Stimulated activated CD4-positive, alpha-beta T cell treated with anti-CD3 and anti-CD28 coated beads, Interleukin-1b, Interleukin-23, amount 100 ng/mL, for 1 hour (primary cell): ENCODE results near the gene UCN2.
"Not testable (repeated sequence)": the region's sequence is repeated elsewhere in the genome, so short reads cannot be mapped to it uniquely, and the experiment has no call there.

Experiments used
- DNase-seq, 2 donors: peaks; one replicate each; pipeline ENCODE4 v3.0.0-alpha.2; 2020; ENCODE audit warnings: low read depth in 2 of 2

UCN2 gene

GRCh38 chr3:48561045-48561736, 2.4 kb downstream of the UCN2 start:
- DNase-seq = no peak

- DNase-seq = no peak
These were observed 2.9 kb downstream of the UCN2 start for GRCh38 chr3:48560648-48561018.

- DNase-seq = no peak
These were observed 5.0 kb downstream of the UCN2 start for GRCh38 chr3:48558493-48559134.

DNA sequence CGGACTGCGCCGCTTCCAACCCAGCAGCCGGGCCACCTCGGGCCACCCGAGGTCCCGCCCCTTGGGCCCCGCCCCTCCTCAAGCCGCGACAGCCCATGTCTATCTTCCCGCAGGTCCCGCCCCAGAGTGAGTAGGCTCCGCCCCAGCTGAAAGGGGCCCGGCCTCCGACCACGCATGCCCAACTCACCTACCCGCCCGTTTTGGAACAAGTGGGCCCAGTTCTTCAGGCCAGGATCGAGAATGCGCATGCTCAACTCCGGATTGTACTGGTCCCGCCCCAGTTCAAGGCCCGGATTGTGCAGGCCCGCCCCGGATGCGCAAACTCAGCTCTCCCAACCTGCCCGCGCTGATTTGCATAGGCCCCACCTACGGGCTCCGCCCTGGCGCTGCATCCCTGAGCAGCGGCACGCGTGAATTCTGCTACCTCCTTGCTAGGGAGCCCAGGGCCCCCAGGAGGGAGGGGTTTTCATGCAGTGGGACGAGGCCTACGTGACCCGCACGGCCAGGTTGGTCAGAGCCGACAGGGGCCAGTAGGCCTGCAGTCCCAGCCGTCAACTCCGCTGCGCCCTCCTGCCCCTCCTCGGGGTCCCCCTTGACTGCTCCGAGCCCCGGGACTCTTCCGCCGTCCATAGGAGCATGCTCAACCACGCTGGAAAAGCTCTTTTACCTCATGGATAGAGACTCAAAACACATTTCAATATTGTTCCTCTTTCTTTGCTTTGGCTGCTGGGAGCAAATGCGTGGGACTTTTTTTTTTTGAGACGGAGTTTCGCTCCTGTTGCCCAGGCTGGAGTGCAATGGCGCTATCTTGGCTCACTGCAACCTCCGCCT, 6.6 kb downstream of the UCN2 start, which contains the start of gene PFKFB4:
TSS of gene PFKFB4 (minus strand) at position 8 of the 831 bp plus-strand sequence. CDS start 26 bp downstream, outside the sequence.
- DNase-seq = peak; percentile 98 to 99

DNA sequence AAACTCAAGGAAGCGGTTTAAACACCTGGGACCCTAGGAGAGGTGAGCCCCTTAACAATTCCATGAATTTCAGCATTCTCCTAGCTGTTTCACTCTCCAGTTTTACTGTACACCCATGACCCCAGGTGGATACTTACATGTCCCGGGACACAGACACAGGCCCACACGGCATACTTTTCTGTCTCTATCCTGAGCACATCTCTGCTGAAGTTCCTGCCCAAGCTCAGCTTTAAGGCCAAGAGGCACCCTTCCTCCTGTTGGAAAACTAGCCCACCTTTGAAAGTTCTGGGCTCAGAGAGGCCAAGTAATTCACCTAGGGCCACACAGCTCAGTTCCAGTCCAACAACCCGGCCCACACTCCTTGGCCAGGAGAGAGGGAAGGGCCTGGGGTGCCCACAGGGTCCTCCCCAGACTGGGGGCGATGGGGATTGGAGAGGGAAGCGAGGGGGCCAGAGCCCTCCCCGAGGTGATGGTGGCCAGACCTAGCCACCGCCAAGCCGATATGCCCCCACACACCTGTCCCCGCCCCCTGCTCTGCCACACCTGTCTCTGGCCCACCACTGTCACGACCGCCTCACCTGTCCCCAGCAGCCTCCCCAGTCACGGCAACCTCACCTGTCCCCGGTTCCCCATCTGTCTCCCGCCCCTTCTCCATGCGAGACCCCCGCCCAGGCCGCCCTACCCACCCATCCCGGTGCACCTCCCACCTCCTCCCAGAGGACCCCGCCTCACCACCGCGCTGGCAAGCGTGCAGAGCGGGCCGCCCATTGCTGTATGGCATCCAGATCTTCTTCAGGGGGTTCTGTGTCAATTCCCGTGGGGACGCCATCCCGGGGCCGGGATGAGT, 7.4 kb downstream of the UCN2 start:
- no peak for DNase-seq

GRCh38 chr3:48555231-48555948, 8.2 kb downstream of the UCN2 start:
- no peak for DNase-seq

DNA sequence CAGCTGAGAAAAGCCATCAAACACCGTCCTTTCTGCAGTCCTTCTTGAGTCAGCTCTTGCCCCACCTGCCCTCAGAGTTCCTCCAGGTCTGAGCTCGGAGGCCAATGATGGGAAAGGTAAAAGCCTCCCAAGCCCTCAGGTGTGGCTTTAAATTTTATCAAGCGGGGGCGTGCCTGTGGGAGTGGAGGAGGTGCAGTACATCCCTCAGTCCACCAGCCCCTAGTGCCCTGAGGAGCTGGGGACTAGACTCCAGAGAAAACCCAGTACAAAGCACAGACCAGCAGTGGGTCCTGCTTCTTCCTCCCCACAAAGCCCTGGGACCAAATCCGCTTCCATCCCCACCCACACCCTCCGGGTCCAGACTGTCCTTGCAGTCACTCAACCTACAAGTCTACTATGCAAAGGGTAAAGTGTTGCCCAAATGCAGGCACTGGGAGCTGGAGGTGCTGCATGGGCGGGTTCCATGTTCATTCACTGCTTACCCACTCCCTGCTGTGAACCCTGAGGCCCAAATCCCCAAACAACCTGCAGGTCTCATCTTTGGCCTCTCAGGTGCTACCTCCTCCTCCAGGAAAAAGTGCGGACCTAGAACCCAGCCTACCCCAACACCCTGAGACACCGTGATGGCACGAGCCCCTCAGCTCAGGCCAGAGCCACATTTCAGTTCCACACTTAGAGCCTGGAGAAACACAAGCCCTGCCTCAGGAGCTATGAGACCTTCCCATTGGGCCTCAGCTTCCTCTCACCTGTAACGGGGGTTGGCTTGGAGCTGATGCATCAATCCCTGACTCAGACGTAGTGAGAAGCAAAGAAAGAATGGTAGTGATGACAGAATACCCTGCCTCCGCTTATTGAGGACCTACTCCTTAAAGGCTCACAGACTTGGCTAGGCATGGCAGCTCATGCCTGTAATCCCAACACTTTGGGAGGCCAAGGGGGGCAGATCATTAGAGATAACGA, 9.4 kb downstream of the UCN2 start:
- no peak for DNase-seq

- DNase-seq = no peak
These were observed 10.2 kb downstream of the UCN2 start for GRCh38 chr3:48553361-48553760.

DNA sequence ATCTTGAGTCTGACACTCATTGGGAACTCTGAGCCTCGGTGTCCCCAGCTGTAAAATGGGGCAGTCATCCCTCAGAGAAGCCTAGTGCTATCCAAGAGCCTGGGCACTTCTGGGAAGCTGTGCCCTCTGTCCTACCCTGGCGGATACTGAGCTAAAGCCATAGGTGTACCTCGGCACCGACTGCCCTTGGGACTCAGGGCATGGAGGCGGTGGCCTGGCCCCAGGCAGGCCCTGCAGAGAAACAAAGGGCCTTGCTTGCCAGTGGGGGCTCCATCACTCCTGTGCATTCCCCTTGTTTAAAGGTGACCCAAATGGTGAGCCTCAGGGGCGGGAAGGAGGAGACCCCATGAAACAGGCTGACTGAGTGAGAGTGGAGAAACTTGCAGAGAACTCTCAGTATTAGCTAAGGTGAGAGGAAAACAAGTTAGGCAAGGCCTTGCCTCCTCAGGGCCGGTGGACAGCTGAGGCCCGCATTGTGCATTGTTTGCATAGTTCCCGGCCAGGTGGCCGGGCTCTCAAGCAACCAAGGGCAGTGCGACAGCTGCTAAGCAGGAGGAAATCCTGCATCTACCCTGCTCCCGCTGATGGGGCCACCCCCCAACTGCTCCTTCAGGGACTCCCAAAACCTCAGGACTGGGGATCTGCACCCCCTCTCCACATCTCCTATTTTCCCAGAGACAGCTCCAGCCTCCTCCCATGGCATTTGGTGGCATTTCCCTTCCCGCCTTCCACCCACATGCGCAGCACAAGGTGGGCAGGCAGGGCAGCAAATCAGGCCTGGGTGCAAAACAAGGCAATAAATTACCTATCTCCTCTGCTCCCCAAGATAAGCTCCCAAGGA, 11.2 kb downstream of the UCN2 start:
- DNase-seq = no peak

DNA sequence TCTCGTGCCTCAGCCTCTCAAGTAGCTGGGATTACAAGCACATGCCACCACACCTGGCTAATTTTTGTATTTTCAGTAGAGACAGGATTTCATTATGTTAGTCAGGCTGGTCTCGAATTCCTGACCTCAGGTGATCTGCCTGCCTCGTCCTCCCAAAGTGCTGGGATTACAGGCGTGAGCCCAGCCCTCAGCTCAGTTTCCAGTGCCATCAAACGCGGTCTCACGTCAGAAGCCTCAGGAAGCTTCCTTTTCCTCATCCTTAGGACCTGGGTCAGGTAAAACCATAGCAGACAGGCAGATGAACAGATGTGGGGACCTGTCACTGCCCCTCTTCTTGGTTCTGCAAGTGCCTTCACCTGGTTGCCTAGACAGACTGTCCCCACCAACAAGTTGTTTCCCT, 11.9 kb downstream of the UCN2 start:
- DNase-seq = not testable (repeated sequence)

- DNase-seq = peak; percentile 69 to 79
These were observed 14.6 kb downstream of the UCN2 start for GRCh38 chr3:48548729-48549705.

DNA sequence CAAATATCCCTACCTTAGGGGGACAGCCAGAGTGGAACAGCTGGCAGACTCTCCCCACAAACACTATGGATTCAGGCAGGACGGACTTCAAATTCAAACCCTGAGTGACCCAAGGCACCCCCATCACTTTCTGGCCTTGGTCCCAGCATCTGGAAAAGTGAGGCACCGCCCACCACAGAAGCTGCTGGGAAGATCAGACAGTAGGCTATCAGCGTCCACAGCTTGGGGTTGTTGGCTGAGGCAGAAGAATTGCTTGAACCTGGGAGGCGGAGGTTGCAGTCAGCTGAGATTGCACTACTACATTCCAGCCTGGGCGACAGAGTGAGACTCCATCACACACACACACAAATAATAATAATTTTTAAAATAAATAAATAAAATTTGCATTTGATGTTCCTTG, 15.5 kb downstream of the UCN2 start:
- DNase-seq = no peak

DNA sequence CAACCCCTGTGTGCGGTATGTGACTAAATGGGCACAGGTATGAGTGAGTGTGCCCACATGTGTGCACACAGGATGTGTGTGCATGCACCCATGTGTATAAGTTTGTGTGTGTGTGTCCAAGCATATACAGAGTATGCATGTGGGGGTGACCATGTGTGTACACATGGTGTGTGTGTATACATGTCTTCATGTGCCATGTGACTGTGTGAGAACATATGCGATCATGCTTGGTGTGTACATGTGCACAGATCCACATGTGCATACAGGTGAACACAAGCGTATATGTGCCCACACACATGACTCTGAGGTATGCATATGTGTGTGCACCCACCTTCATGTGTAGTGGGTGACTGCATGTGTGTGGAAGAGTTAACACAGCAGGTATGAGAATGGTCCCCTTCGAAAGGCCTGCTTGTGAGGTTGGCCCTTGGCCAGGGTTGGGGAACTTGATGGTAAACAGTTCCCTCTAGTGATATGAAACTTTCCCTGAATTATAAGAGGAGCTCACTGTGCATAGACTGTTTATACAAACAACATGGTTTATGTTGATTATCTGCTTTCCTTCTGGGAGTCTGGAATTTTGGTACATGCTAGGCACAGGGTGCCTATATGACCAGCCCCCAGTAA, 17.3 kb downstream of the UCN2 start:
- DNase-seq = no peak

- no peak for DNase-seq
These were observed 19.4 kb downstream of the UCN2 start for GRCh38 chr3:48544141-48544540.

GRCh38 chr3:48543271-48543866, 20.2 kb downstream of the UCN2 start:
- no peak for DNase-seq

DNA sequence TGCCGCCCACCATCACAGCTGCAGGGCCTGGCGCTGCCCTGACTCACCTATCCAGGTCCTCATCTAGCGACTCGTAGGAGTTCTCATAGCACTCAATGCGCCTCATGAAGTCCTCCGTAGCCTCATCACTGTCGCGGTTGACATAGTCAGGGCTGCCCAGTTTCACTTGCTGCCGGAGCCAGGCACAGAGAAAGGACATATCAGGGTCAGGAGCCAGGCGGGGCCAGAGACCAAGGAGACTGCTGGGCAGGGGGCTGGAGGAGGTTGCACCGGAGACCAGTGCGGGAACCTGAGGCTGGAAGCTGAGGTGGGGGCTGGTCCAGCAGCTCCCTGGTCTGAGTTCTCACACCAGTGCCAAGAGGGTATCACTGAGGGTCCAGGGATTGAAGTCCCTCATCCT, 25.1 kb downstream of the UCN2 start:
- DNase-seq = no peak

GRCh38 chr3:48536785-48537184, 26.8 kb downstream of the UCN2 start:
- no peak for DNase-seq
